Breast epithelium (tissue), 4 donors: ENCODE results near the gene PAFAH1B1. TPM values are rescaled to one million over a fixed set of nuclear protein-coding genes. Genes with fewer than 3 reads are reported as not detected.
A peak's percentile ranks its signal among the peaks of the same experiment; 100 is the strongest.

Experiments
- DNase-seq, 2 donors: peaks; one replicate each; pipeline ENCODE4 v3.0.0-alpha.2; 2019; ENCODE audit warnings: low spot score in 2 of 2
- H3K27ac ChIP-seq, 2 donors: fragments of 200-600 bp; sonication (generic) in 1 of 2; one replicate each; pipeline ENCODE4 v1.5.1; 2016 to 2019; ENCODE audit warnings: mild to moderate bottlenecking in 1 of 2
- H3K27me3 ChIP-seq, 2 donors: fragments of 200-600 bp; sonication (generic) in 1 of 2; one replicate each; pipeline versions ENCODE4 v1.5.1 to v1.6.0; 2017 to 2019; ENCODE audit warnings: control low read depth in 1 of 2, mild to moderate bottlenecking in 1 of 2
- H3K36me3 ChIP-seq: fragments of 200-600 bp; one replicate; pipeline ENCODE4 v1.5.1; 2019
- H3K4me1 ChIP-seq, 2 donors: fragments of 200-600 bp; sonication (generic); one replicate each; pipeline ENCODE4 v1.5.1; 2016 to 2019; ENCODE audit warnings: control low read depth in 1 of 2
- H3K4me3 ChIP-seq, 3 donors: fragments of 200-600 bp; sonication (generic); 1 replicate in 2 of 3; 2 replicates in 1 of 3; pipeline ENCODE4 v1.5.1; 2016 to 2019; ENCODE audit warnings: mild to moderate bottlenecking in 3 of 3, moderate library complexity in 2 of 3
- H3K9me3 ChIP-seq, 2 donors: fragments of 200-600 bp; sonication (generic) in 1 of 2; one replicate each; pipeline ENCODE4 v1.5.1; 2016 to 2019; ENCODE audit warnings: control low read depth in 1 of 2
- CTCF ChIP-seq, 3 donors: fragments of 450-650 bp; IDR thresholded peaks; one replicate each; pipeline ENCODE4 v1.5.1; 2016 to 2017; ENCODE audit warnings: antibody characterized with exemption in 3 of 3, mild to moderate bottlenecking in 3 of 3, moderate library complexity in 3 of 3
- POLR2A ChIP-seq: fragments of 450-650 bp; IDR thresholded peaks from one replicate; pipeline ENCODE4 v1.6.1; 2016; ENCODE audit warnings: antibody characterized with exemption, mild to moderate bottlenecking, moderate library complexity
- POLR2AphosphoS5 ChIP-seq, 3 donors: sonication (generic); formaldehyde crosslinking; IDR thresholded peaks; one replicate each; pipeline ENCODE4 v1.6.1; 2017; ENCODE audit warnings: antibody characterized with exemption in 3 of 3
- intact Hi-C: fragments of 100-400 bp; cut with DNase I; formaldehyde crosslinking; loops from one replicate; pipeline ENCODE4 v1.15.1; 2023; ENCODE audit warnings: low total_unique reads
- total RNA-seq, 3 donors: library from RNA; depleted of rRNA; stranded (reverse); fragments of >200 nt; gene quantifications; one replicate each; pipeline ENCODE4 v1.1.0, GENCODE V29; 2016

The PAFAH1B1 gene
- total RNA-seq, 3 donors from 2014 or later = 99.5 to 134 (median 119) TPM

GRCh38 chr17:2708585-2709182 lies 115.2 kb downstream of the PAFAH1B1 start:
- H3K36me3 ChIP-seq = no peaks in the 10 kb centered on the region
- no peaks in the 10 kb centered on the region for H3K27me3 ChIP-seq
- H3K9me3 ChIP-seq = no peaks in the 10 kb centered on the region
- peaks cover 20 to 34% of the 10 kb centered on the region in 2 donors for H3K4me1 ChIP-seq
- peak overlapping the region; percentile 91 to 93 for H3K27ac ChIP-seq
- DNase-seq = no peak
- peak overlapping the region; percentile 0 to 99 (median 90) for H3K4me3 ChIP-seq
- no peak for TF ChIP-seq POLR2A
- no peak for TF ChIP-seq POLR2AphosphoS5 (IDR thresholded peaks at IDR 0.05)
- TF ChIP-seq CTCF (IDR thresholded peaks at IDR 0.05) = no peak
- intact Hi-C loops = no loop called here

- peak overlapping the region; percentile 0 to 99 (median 90) for H3K4me3 ChIP-seq
- peak overlapping the region; percentile 91 to 93 for H3K27ac ChIP-seq
- H3K36me3 ChIP-seq = no peaks in the 10 kb centered on the region
- DNase-seq = peak; percentile 78 to 83
- intact Hi-C loops = no loop called here
- H3K27me3 ChIP-seq = no peaks in the 10 kb centered on the region
- H3K9me3 ChIP-seq = no peaks in the 10 kb centered on the region
- no peak for TF ChIP-seq CTCF (IDR thresholded peaks at IDR 0.05)
- no peak for TF ChIP-seq POLR2A
- TF ChIP-seq POLR2AphosphoS5 (IDR thresholded peaks at IDR 0.05) = no peak
- peaks cover 20 to 34% of the 10 kb centered on the region in 2 donors for H3K4me1 ChIP-seq
Observed at GRCh38 chr17:2709183-2709661, 115.8 kb downstream of the PAFAH1B1 start.

- TF ChIP-seq POLR2A (no peak), POLR2AphosphoS5 (IDR thresholded peaks at IDR 0.05) (no peak), CTCF (IDR thresholded peaks at IDR 0.05) (no peak)
- no peaks in the 10 kb centered on the region for H3K27me3 ChIP-seq
- H3K4me1 ChIP-seq = peaks cover 20 to 34% of the 10 kb centered on the region in 2 donors
- no peak for DNase-seq
- peak overlapping the region; percentile 88 to 99 (median 90) for H3K4me3 ChIP-seq
- H3K36me3 ChIP-seq = no peaks in the 10 kb centered on the region
- intact Hi-C loops = no loop called here
- peak overlapping the region; percentile 91 to 93 for H3K27ac ChIP-seq
- H3K9me3 ChIP-seq = no peaks in the 10 kb centered on the region
Observed at GRCh38 chr17:2710071-2710802, 116.8 kb downstream of the PAFAH1B1 start.

DNA sequence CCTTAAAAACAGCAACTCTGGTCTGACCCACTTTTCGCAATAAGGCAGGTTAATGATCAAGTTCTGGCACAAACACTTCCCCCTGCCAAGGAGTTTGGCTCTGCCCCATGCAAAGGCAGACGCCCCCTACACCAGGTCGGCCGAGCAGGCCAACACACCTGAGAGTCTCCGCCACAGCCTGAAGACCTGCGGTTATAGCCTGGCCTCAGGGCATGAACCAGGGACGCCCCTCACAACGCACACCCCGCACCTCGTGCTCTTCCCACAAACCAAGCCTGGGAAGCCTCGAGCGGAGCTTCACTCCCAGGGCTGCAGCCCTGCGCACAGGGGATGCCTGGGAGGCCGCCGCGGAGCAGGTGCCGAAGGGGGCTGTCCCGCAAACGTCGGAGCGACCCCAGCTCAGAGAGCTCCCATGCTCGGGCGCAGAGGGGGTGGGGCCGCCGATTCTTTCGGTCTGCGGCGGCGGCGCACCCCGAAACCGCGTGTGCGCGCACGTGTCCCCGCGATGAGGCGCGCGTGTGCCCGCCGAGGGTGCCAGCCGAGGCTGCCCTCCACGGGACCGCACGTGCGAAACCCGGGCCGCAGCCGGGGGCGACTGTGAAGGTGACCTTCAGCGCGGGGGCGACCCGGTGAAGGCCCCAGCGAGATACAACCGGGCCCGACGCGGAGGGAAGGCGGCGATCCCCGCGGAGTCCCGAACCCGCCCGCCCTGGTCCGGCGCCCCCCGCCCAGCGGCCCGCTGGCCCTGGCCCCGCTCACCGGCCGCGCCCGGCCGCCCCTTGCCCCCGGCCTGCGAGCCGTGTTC lies 117.6 kb downstream of the PAFAH1B1 start:
- H3K4me1 ChIP-seq = peaks cover 20 to 34% of the 10 kb centered on the region in 2 donors
- intact Hi-C loops = no loop called here
- no peaks in the 10 kb centered on the region for H3K9me3 ChIP-seq
- no peak for TF ChIP-seq POLR2A
- peak in 1 of 3 donors; percentile 12 for TF ChIP-seq POLR2AphosphoS5 (IDR thresholded peaks at IDR 0.05)
- no peaks in the 10 kb centered on the region for H3K27me3 ChIP-seq
- DNase-seq = no peak
- no peaks in the 10 kb centered on the region for H3K36me3 ChIP-seq
- H3K27ac ChIP-seq = peak overlapping the region; percentile 91 to 93
- peak overlapping the region; percentile 88 to 99 (median 90) for H3K4me3 ChIP-seq

DNA sequence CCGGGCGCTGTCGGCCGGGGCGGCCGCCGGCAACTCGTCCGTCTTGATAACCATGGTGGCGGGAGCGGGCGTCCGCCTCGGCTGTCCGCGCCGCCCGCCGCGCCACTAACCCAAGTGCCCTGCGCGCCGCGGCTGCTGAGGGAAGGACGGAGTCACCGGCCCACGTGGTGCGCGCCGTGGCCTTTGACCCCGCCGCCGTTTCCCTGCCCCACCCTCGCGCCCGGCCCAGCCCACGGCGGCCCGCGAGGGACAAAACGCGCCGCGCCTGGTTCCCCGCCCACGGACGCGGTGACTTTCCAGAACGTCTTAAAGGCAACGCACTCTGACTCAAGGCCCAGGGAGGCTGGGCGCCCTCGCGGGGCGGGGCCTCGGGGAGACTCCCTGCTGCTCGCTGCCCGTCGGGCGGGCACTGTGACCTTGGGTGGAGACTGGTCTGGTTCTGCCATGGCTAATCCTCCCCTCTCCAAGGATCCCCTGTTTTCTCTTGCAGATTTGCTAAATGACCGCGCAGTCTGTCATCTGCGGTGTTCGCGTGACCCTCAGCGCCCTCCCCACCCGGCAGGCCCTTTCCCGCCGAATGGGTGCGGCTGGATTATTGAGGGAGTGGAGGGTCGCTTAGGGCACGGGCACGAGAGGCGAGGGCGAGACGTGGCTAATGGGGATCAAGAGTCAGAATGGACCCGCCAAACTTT lies 118.3 kb downstream of the PAFAH1B1 start, which contains the start of gene CLUH:
CLUH (minus strand) TSS at position 157 of the 692 bp plus-strand sequence; CDS start at position 54, 103 bp downstream.
- DNase-seq = peak; percentile 96
- Histone ChIP-seq H3K9me3 (no peaks in the 10 kb centered on the region), H3K36me3 (no peaks in the 10 kb centered on the region), H3K4me3 (peak within 1 kb of the TSS; percentile 88 to 99 (median 90)), H3K27ac (peak within 1 kb of the TSS; percentile 91 to 93), H3K27me3 (no peaks in the 10 kb centered on the region), H3K4me1 (peaks cover 20 to 31% of the 10 kb centered on the region in 2 donors)
- intact Hi-C loops = no loop called here
- TF ChIP-seq POLR2A (no peak), POLR2AphosphoS5 (IDR thresholded peaks at IDR 0.05) (peak; percentile 93 to 96 (median 94)), CTCF (IDR thresholded peaks at IDR 0.05) (no peak)
